Stimulated activated naive CD8-positive, alpha-beta T cell treated with anti-CD3 and anti-CD28 coated beads, Interleukin-15, Interleukin-2, amounts not matched to agents 100 ng/mL and 50 ng/mL, for 24 hours (primary cell): ENCODE measurements around the gene CKB.

Experiments used
- H3K27ac Mint-ChIP-seq: one replicate; pipeline ENCODE4 v1.8.0; 2021; ENCODE audit warnings: mild to moderate bottlenecking, mixed read lengths
- H3K27me3 Mint-ChIP-seq: one replicate; pipeline ENCODE4 v1.8.0; 2021; ENCODE audit warnings: mixed read lengths
- H3K36me3 Mint-ChIP-seq: one replicate; pipeline ENCODE4 v1.8.0; 2021; ENCODE audit warnings: low read depth, mixed read lengths
- H3K4me1 Mint-ChIP-seq: one replicate; pipeline ENCODE4 v1.8.0; 2021; ENCODE audit warnings: low read depth, mixed read lengths
- H3K4me3 Mint-ChIP-seq: one replicate; pipeline ENCODE4 v1.8.0; 2021; ENCODE audit warnings: mild to moderate bottlenecking, mixed read lengths
- H3K9me3 Mint-ChIP-seq: one replicate; pipeline ENCODE4 v1.8.0; 2021; ENCODE audit warnings: mixed read lengths

CKB gene

DNA sequence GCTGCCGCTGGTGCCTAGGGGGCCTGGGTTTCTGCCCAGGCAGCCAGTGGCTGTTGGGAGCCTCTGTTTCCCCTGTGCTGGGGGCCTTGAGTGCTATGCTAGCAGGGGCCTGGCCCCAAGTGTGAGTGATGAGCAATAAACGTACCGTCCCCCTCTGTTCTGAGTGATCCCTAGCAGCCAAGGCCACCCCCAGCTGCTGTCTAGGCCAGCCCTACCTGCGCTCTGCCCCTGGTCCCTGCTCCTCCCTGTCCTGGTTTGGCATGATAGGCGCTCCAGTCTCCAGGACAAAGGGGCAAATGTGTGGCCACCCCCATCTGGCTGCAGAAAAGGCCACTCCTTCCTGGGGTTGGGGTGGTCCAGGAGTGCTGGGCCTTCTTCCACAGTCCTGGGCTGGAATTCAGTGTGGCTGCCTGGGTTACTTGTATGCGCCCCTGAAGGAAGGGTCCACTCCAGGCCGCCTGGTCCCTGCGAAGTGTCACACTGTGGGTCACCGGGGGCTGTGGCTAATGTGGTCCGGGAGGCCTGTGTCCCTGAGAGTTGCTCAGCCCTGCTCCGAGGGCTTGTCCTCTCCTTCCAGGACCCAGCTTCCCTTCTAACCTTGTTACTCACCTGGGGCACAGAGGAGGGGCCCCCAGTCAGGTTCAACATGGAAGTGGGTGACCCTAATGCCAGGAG, 13.4 kb upstream of the CKB start:
- Mint-ChIP-seq H3K4me3 (no peak overlapping the region), H3K27ac (no peak overlapping the region), H3K4me1 (peaks cover 7% of the 10 kb centered on the region), H3K36me3 (peaks cover 7% of the 10 kb centered on the region), H3K9me3 (no peaks in the 10 kb centered on the region), H3K27me3 (no peaks in the 10 kb centered on the region)

DNA sequence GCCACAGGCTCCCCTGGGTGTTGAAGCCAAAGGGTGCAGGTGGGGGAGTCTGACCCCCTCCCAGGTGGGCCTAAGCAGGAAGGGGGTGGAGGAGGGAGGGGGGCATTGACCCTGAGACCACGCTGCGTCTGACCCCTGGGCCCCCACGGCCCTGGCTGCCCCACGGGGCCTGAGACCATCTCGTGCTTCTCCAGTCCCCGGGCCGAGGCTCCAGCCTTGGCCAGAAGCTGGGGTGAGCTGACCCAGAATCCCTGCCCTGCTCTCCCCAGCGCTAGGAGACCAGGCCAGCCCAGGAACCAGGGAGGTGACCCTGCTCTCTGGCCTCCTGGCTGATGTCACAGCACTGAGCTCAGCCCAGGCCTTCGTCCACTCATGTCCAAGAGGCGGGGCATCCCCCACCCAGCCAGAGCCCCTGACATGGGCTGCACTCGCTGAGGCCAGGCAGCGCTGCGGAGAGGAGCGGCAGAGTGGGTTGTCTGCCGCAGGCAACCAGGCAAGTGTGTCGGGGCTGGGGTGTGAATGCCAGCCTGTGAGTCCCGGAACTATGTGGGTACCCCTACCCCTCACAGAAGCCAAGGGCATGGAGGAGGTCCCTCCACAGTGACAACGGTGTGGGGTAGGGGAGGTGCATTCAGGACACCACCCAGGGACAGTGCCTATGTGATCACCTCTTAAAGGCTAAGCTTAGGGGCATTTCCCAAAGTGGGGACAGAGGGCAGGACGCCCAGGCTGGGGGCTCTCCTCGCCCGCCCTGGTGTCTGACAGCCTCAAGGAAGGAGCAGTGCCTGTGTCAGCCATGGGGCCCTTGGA, 12.7 kb upstream of the CKB start:
- Mint-ChIP-seq H3K36me3 (peaks cover 11% of the 10 kb centered on the region), H3K4me3 (no peak overlapping the region), H3K4me1 (peaks cover 13% of the 10 kb centered on the region), H3K9me3 (no peaks in the 10 kb centered on the region), H3K27me3 (no peaks in the 10 kb centered on the region), H3K27ac (no peak overlapping the region)

DNA sequence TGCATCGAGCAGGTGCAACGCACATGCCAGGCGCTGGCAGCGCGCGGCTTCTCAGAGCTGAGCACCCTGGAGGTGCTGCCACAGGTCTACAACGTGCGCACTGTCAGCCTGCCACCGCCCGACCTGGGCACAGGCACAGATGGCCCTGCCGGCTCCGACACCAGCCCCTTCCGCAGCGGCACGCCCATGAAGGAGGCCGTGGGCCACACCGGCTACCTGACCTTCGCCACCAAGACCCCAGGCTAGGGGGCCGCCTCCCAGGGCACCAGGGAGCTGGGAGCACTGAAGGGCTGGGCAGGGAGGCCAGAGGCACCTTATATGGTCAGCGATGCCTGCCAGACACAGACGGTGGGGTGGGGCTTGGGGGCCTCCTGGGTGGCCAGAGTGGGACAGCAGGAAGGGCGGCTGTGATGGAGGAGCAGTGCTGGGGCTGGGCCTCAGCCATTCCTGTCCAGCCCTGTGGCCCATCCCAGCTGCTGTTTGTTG, 12.0 kb upstream of the CKB start:
- Mint-ChIP-seq H3K9me3 (no peaks in the 10 kb centered on the region), H3K27me3 (no peaks in the 10 kb centered on the region), H3K4me1 (peaks cover 20% of the 10 kb centered on the region), H3K4me3 (no peak overlapping the region), H3K36me3 (peaks cover 12% of the 10 kb centered on the region), H3K27ac (no peak overlapping the region)

DNA sequence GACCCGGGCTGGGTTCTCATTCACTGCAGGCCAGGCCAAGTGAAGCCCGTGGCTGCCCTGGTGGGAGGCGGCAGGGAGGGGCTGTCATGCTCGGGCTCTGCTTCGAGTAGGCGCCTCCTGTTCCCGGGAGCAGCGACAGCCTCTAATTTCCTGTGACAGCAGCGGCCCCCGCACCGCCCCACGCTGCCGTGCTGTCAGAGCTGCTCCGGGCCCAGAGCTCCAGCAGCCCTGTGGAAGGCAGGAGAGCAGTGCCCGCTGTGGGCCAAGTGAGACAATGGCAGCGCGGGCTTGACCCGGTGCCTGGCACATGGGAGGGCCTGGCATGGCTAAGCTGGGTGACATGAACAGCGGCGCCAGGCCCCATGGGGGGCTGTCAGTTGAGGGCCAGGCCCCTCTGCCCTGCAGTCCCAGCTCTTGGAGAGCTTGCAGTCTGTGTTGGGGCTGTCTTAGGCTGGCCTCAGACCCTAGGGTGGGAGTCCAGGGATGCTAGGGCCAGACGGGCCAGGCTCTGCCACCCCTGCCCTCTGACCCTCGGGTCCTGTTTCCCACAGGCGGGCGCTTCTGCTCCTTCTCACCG, 11.5 kb upstream of the CKB start:
- H3K9me3 Mint-ChIP-seq: no peaks in the 10 kb centered on the region
- H3K4me1 Mint-ChIP-seq: peaks cover 22% of the 10 kb centered on the region
- peaks cover 12% of the 10 kb centered on the region for H3K36me3 Mint-ChIP-seq
- no peak overlapping the region for H3K27ac Mint-ChIP-seq
- H3K27me3 Mint-ChIP-seq: no peaks in the 10 kb centered on the region
- H3K4me3 Mint-ChIP-seq: no peak overlapping the region

DNA sequence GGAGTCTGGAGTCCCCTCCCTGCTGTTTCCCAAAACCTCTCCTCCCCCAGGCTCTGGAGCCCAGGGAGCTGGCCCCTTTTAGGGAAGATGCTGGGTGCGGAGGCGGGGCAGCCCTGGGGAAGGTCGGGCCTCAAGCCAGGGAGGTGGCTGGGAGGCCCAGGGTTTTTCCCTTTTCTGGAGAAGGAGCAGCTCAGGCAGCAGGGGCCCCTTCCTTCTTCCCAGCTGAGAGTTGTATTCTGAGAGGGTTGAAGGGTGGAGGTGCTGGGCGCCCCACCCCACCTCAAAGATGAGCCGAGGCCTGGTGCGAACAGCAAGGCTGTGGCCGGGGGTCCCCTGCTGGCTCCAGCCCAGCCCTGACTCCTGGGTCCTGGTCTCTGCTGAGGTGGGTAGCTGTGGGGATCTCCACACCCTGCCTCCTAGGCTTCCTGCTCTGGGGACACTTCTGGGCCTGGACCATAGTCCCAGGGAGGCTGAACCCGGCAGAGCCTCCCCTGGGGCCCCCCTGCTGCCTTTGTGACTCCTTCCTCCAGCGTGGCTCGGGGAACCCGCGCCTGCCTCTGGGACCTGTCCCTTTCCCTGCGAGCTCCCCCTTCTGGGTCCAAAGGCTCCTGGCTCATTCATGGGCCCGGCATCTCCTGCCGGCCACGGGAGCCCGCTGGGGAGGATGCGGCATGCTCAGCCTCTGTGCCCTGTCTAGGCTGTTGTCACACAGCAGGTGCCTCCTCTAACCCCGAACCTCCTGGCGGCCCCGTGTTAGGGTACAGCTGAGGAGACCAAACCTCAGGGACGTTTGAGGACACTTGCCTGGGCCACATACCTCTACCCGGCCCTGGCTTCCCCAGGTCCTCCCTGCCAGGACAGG, 10.7 kb upstream of the CKB start:
- Mint-ChIP-seq H3K27me3 (no peaks in the 10 kb centered on the region), H3K4me1 (peaks cover 26% of the 10 kb centered on the region), H3K36me3 (peaks cover 12% of the 10 kb centered on the region), H3K9me3 (no peaks in the 10 kb centered on the region), H3K4me3 (no peak overlapping the region), H3K27ac (no peak overlapping the region)

GRCh38 chr14:103532216-103533136, 9.8 kb upstream of the CKB start:
- Mint-ChIP-seq H3K27me3 (no peaks in the 10 kb centered on the region), H3K4me3 (no peak overlapping the region), H3K27ac (no peak overlapping the region), H3K9me3 (no peaks in the 10 kb centered on the region), H3K36me3 (peaks cover 12% of the 10 kb centered on the region), H3K4me1 (peaks cover 35% of the 10 kb centered on the region)

GRCh38 chr14:103531421-103532215, 9.0 kb upstream of the CKB start:
- no peak overlapping the region for H3K4me3 Mint-ChIP-seq
- H3K27me3 Mint-ChIP-seq: no peaks in the 10 kb centered on the region
- H3K27ac Mint-ChIP-seq: no peak overlapping the region
- H3K9me3 Mint-ChIP-seq: no peaks in the 10 kb centered on the region
- peaks cover 9% of the 10 kb centered on the region for H3K36me3 Mint-ChIP-seq
- H3K4me1 Mint-ChIP-seq: peaks cover 44% of the 10 kb centered on the region

DNA sequence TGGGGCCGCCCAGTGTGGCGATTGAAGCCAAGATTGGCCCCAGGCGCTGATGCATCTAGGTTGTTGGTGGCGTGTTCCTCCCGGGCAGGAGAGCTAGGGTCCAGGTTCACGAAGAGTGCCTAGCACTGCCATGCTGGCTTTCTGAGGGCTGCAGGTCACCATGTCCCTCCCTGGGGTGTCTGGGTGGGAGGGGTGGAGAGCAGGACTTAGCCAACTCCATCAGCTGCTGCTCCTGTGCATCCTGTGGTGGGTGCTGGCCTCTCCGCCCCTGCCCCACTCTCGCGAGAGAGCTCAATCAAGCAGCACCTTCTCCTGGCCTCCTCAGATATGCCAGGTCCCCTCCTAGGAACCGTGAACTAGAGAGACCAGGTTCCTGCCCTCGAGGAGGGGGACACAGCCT, 8.2 kb upstream of the CKB start:
- Mint-ChIP-seq H3K27me3 (no peaks in the 10 kb centered on the region), H3K4me1 (peaks cover 45% of the 10 kb centered on the region), H3K4me3 (peak overlapping the region; percentile 95), H3K9me3 (no peaks in the 10 kb centered on the region), H3K36me3 (peaks cover 9% of the 10 kb centered on the region), H3K27ac (no peak overlapping the region)

GRCh38 chr14:103530390-103530789, 7.8 kb upstream of the CKB start:
- H3K36me3 Mint-ChIP-seq: peaks cover 9% of the 10 kb centered on the region
- no peaks in the 10 kb centered on the region for H3K9me3 Mint-ChIP-seq
- peak overlapping the region; percentile 70 for H3K27ac Mint-ChIP-seq
- H3K27me3 Mint-ChIP-seq: no peaks in the 10 kb centered on the region
- H3K4me1 Mint-ChIP-seq: peaks cover 45% of the 10 kb centered on the region
- H3K4me3 Mint-ChIP-seq: peak overlapping the region; percentile 95

GRCh38 chr14:103529383-103530365, 7.0 kb upstream of the CKB start:
- Mint-ChIP-seq H3K4me1 (peaks cover 45% of the 10 kb centered on the region), H3K27me3 (no peaks in the 10 kb centered on the region), H3K27ac (peak overlapping the region; percentile 96), H3K9me3 (no peaks in the 10 kb centered on the region), H3K4me3 (peak overlapping the region; percentile 95), H3K36me3 (peaks cover 9% of the 10 kb centered on the region)

- Mint-ChIP-seq H3K4me1 (peaks cover 45% of the 10 kb centered on the region), H3K27ac (peak within 1 kb of the TSS; percentile 96), H3K36me3 (peaks cover 9% of the 10 kb centered on the region), H3K9me3 (no peaks in the 10 kb centered on the region), H3K4me3 (peak within 1 kb of the TSS; percentile 95), H3K27me3 (peaks cover 2% of the 10 kb centered on the region)
Observed at GRCh38 chr14:103528587-103529382, 6.2 kb upstream of the CKB start, which contains the start of gene TRMT61A. TRMT61A (plus strand) TSS chr14:103529196; CDS start chr14:103529979, 783 bp downstream.
